OCI-LY7 (cell line): ENCODE results near the gene TPD52L2. TPM values are rescaled to one million over a fixed set of nuclear protein-coding genes. Genes with fewer than 3 reads are reported as not detected.

ENCODE experiments used
- BruUV-seq: library from RNA; stranded (reverse); fragments of 400-500 nt; replicated peaks from 2 replicates; lab custom pipeline; 2021; lab: Mats Ljungman, UMichigan
- CTCF ChIA-PET: fragments of 300-600 bp; sonication (Branson Sonifier 250); formaldehyde crosslinking; loops from one replicate; lab custom pipeline; 2022; ENCODE audit warnings: antibody characterized with exemption; ENCODE audit not compliant: unreplicated experiment; lab: Charles Lee
- POLR2A ChIA-PET: fragments of 300-600 bp; sonication (Branson Sonifier 250); formaldehyde crosslinking; loops from one replicate; lab custom pipeline; 2022; ENCODE audit warnings: antibody characterized with exemption; lab: Charles Lee
- DNase-seq: peaks from one replicate; pipeline ENCODE4 v3.0.0-alpha.2; 2015; ENCODE audit warnings: low spot score
- H2AFZ ChIP-seq: fragments of 200-600 bp; sonication (generic), shearing (Covaris generic); 2 replicates; pipeline ENCODE4 v1.6.1; 2014; ENCODE audit warnings: mild to moderate bottlenecking, antibody characterized with exemption, low read length, moderate library complexity
- H3K27ac ChIP-seq: fragments of 200-600 bp; sonication (generic); 2 replicates; pipeline ENCODE4 v1.5.1; 2014; ENCODE audit warnings: mixed run types, low read depth, mild to moderate bottlenecking, moderate library complexity, low read length, inconsistent platforms; ENCODE audit not compliant: poor library complexity, severe bottlenecking
- H3K36me3 ChIP-seq: fragments of 200-600 bp; sonication (generic); 2 replicates; pipeline ENCODE4 v1.6.1; 2014; ENCODE audit warnings: mild to moderate bottlenecking, antibody characterized with exemption, low read length, moderate library complexity, mixed read lengths; ENCODE audit not compliant: insufficient read depth
- H3K4me1 ChIP-seq: fragments of 200-600 bp; sonication (generic); 2 replicates; pipeline ENCODE4 v1.5.1; 2014; ENCODE audit warnings: mild to moderate bottlenecking, low read length; ENCODE audit not compliant: insufficient read depth, poor library complexity, severe bottlenecking
- H3K4me2 ChIP-seq: fragments of 200-600 bp; sonication (generic); 2 replicates; pipeline ENCODE4 v1.6.1; 2014; ENCODE audit warnings: mild to moderate bottlenecking, low read length
- H3K4me3 ChIP-seq: fragments of 200-600 bp; sonication (generic); 2 replicates; pipeline ENCODE4 v1.5.1; 2014; ENCODE audit warnings: mild to moderate bottlenecking, low read depth, low read length; ENCODE audit not compliant: poor library complexity, severe bottlenecking
- H3K79me2 ChIP-seq: fragments of 200-600 bp; sonication (generic); 2 replicates; pipeline ENCODE4 v1.6.1; 2016; ENCODE audit warnings: low read depth, mild to moderate bottlenecking, low read length, moderate library complexity, mixed read lengths; ENCODE audit not compliant: insufficient read depth
- H3K9me2 ChIP-seq: fragments of 200-600 bp; sonication (generic); 2 replicates; pipeline ENCODE4 v1.6.1; 2016; ENCODE audit warnings: mild to moderate bottlenecking, low read length, mixed read lengths; ENCODE audit not compliant: insufficient read depth
- H3K9me3 ChIP-seq: fragments of 200-600 bp; sonication (generic); 2 replicates; pipeline ENCODE4 v1.6.1; 2014; ENCODE audit warnings: mild to moderate bottlenecking, mixed run types, low read length, mixed read lengths
- H4K20me1 ChIP-seq: fragments of 200-600 bp; sonication (generic); 2 replicates; pipeline ENCODE4 v1.6.1; 2014; ENCODE audit warnings: mild to moderate bottlenecking, antibody characterized with exemption, low read length, moderate library complexity, mixed read lengths; ENCODE audit not compliant: insufficient read depth
- EZH2phosphoT487 ChIP-seq: fragments of 200-600 bp; sonication (generic); IDR thresholded peaks from 2 replicates; pipeline ENCODE4 v1.6.1; 2018; ENCODE audit warnings: low read depth, borderline replicate concordance, mild to moderate bottlenecking, mixed run types, antibody characterized with exemption, low read length, moderate library complexity, mixed read lengths
- intact Hi-C: fragments of 100-400 bp; cut with micrococcal nuclease; formaldehyde crosslinking; loops from one replicate; pipeline ENCODE4 v1.10.0; 2022; ENCODE audit not compliant: unreplicated experiment
- microRNA-seq: library from miRNA; unstranded; fragments of <30 nt; microRNA quantifications from one replicate; pipeline ENCODE4 v1.2.0, GENCODE V29; 2022; ENCODE audit warnings: borderline replicate concordance
- small RNA-seq: library from RNA; depleted of rRNA; stranded (forward); fragments of <200 nt; gene quantifications from one replicate; pipeline ENCODE3, GENCODE V24; 2014
- total RNA-seq, 2 experiments: library from RNA; depleted of rRNA in 1 of 2; stranded (reverse); fragments of >200 nt in 1 of 2; shearing (Covaris generic) in 1 of 2; gene quantifications; 2 replicates each; pipeline ENCODE4 v1.2.3, GENCODE V29; 2014 to 2022
- TF ChIP-seq, protein P1 (sequence below): fragments of 200-600 bp; sonication (generic); conservative IDR thresholded peaks from 2 replicates; pipeline ENCODE4 v1.5.1; 2014; ENCODE audit warnings: mild to moderate bottlenecking, antibody characterized with exemption, low read length, moderate library complexity, mixed read lengths

Gene TPD52L2
- total RNA-seq, 2 experiments from 2014 or later, result 27.2 to 51.0 TPM

DNA sequence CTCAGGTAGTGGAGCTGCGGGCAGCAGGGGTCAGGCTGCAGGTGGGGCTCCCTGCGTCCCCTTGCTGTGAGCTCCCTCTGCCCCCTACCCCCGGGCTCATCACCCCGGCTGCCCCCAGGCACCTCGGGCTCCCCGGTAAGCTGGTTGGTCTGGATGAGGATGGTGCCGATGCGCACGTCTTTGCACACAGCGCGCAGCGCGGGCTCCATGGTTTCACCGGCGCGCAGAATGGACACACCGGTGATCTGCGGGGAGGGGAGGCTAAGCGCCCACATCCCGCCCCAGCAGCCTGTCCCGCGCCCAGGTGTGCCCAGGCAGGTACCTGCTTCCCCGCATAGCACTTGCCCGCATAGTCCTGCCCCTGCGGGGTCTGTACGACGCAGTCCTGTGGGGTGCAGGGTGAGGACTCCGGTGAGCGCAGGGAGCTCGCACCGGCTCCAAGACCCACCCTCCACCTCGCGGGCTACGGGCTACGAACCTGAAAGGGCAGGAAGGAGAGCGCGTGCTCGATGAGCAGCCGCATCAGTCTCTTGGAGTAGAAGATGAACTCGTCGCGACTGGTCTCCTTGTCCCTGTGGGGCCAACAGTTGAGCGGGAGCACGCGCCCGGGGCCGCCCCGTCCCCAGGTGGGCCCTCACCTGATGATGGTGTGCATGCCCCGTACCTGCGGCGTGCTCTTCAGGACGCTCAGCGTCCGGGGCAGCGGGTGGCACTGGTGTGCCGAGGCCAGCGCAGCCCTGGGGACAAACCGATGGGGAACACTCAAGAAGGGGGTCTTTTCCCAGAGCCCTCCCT is 75.6 kb downstream of the TPD52L2 start:
- H2AFZ ChIP-seq, result no peak overlapping the region
- no peaks in the 10 kb centered on the region for H3K9me2 ChIP-seq
- H4K20me1 ChIP-seq, result no peaks in the 10 kb centered on the region
- H3K36me3 ChIP-seq, result peaks cover 65% of the 10 kb centered on the region
- POLR2A ChIA-PET, result no interaction called here
- DNase-seq, result no peak
- H3K27ac ChIP-seq, result no peak overlapping the region
- H3K9me3 ChIP-seq, result no peaks in the 10 kb centered on the region
- BruUV-seq, result no TSS peak
- H3K4me3 ChIP-seq, result no peak overlapping the region
- no peak for TF ChIP-seq EZH2phosphoT487
- TF ChIP-seq, protein P1, sequence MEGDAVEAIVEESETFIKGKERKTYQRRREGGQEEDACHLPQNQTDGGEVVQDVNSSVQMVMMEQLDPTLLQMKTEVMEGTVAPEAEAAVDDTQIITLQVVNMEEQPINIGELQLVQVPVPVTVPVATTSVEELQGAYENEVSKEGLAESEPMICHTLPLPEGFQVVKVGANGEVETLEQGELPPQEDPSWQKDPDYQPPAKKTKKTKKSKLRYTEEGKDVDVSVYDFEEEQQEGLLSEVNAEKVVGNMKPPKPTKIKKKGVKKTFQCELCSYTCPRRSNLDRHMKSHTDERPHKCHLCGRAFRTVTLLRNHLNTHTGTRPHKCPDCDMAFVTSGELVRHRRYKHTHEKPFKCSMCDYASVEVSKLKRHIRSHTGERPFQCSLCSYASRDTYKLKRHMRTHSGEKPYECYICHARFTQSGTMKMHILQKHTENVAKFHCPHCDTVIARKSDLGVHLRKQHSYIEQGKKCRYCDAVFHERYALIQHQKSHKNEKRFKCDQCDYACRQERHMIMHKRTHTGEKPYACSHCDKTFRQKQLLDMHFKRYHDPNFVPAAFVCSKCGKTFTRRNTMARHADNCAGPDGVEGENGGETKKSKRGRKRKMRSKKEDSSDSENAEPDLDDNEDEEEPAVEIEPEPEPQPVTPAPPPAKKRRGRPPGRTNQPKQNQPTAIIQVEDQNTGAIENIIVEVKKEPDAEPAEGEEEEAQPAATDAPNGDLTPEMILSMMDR, result no peak
- peaks cover 14% of the 10 kb centered on the region for H3K4me1 ChIP-seq
- CTCF ChIA-PET, result interaction anchor here (1.1 kb wide), 1 partner anchor 1093 kb away, joined by 3 read pairs; no protein-coding TSS in a partner anchor
- 0 out of 2 replicates have a peak overlapping the region, but pooled peaks have one; percentile 48 for H3K4me2 ChIP-seq
- H3K79me2 ChIP-seq, result no peaks in the 10 kb centered on the region
- intact Hi-C loops, result no loop called here

Small RNA genes within 50 kb of the gene (microRNA-seq; reads per million reads assigned to microRNA genes)
- gene MIR1914, result 4.5 reads per million
- not detected for gene MIR941-1
- gene MIR941-2, result not detected
- gene MIR941-3, result not detected
- not detected for gene MIR941-4
- not detected for gene MIR941-5

Small RNA genes within 50 kb of the gene (small RNA-seq; reads per million reads assigned to genes)
- gene MIR941-2, result not detected
- not detected for gene MIR941-4
- not detected for gene MIR941-5
- 0.57 reads per million, percentile 14 among the genes with 10 or more reads in this experiment for gene RNU1-134P

Other genes with a start within 250 kb of the TPD52L2 start
- gene GMEB2, start 238.2 kb upstream of the TPD52L2 start, total RNA-seq (2014; rRNA removed; shearing (Covaris generic)), result 14.3 and 15.6 TPM in 2 replicates
- 15.0 and 15.6 TPM in 2 replicates for gene GMEB2, start 238.2 kb upstream of the TPD52L2 start, total RNA-seq (2022)
- gene STMN3, start 211.8 kb upstream of the TPD52L2 start, total RNA-seq (2014; rRNA removed; shearing (Covaris generic)), result 4.0 and 6.7 TPM in 2 replicates
- 6.7 and 7.5 TPM in 2 replicates for gene STMN3, start 211.8 kb upstream of the TPD52L2 start, total RNA-seq (2022)
- 20.0 and 22.5 TPM in 2 replicates for gene RTEL1, start 207.0 kb upstream of the TPD52L2 start, total RNA-seq (2014; rRNA removed; shearing (Covaris generic))
- 47.2 and 55.0 TPM in 2 replicates for gene RTEL1, start 207.0 kb upstream of the TPD52L2 start, total RNA-seq (2022)
- gene TNFRSF6B, start 168.6 kb upstream of the TPD52L2 start, total RNA-seq (2014; rRNA removed; shearing (Covaris generic)), result 1.4 and 6.6 TPM in 2 replicates
- 1.0 TPM in 1 of 2 replicates, not detected in the other for gene TNFRSF6B, start 168.6 kb upstream of the TPD52L2 start, total RNA-seq (2022)
- 47.9 and 53.3 TPM in 2 replicates for gene ARFRP1, start 157.3 kb upstream of the TPD52L2 start, total RNA-seq (2014; rRNA removed; shearing (Covaris generic))
- 82.1 and 85.6 TPM in 2 replicates for gene ARFRP1, start 157.3 kb upstream of the TPD52L2 start, total RNA-seq (2022)
- gene ZGPAT, start 157.2 kb upstream of the TPD52L2 start, total RNA-seq (2014; rRNA removed; shearing (Covaris generic)), result 43.1 and 43.9 TPM in 2 replicates
- gene ZGPAT, start 157.2 kb upstream of the TPD52L2 start, total RNA-seq (2022), result 50.8 and 55.4 TPM in 2 replicates
- 66.3 and 76.4 TPM in 2 replicates for gene LIME1, start 128.6 kb upstream of the TPD52L2 start, total RNA-seq (2014; rRNA removed; shearing (Covaris generic))
- gene LIME1, start 128.6 kb upstream of the TPD52L2 start, total RNA-seq (2022), result 67.9 and 75.6 TPM in 2 replicates
- 69.8 and 77.9 TPM in 2 replicates for gene SLC2A4RG, start 125.5 kb upstream of the TPD52L2 start, total RNA-seq (2014; rRNA removed; shearing (Covaris generic))
- gene SLC2A4RG, start 125.5 kb upstream of the TPD52L2 start, total RNA-seq (2022), result 110 and 113 TPM in 2 replicates
- 0.57 and 1.3 TPM in 2 replicates for gene ZBTB46, start 34.0 kb upstream of the TPD52L2 start, total RNA-seq (2014; rRNA removed; shearing (Covaris generic))
- 0.67 and 1.1 TPM in 2 replicates for gene ZBTB46, start 34.0 kb upstream of the TPD52L2 start, total RNA-seq (2022)
- not detected in 2 replicates for gene ABHD16B, start 3.8 kb upstream of the TPD52L2 start, total RNA-seq (2014; rRNA removed; shearing (Covaris generic))
- 0.29 TPM in 1 of 2 replicates, not detected in the other for gene ABHD16B, start 3.8 kb upstream of the TPD52L2 start, total RNA-seq (2022)
- gene DNAJC5, start 29.9 kb downstream of the TPD52L2 start, total RNA-seq (2014; rRNA removed; shearing (Covaris generic)), result 23.5 and 27.7 TPM in 2 replicates
- gene DNAJC5, start 29.9 kb downstream of the TPD52L2 start, total RNA-seq (2022), result 24.1 and 27.5 TPM in 2 replicates
- gene UCKL1, start 91.1 kb downstream of the TPD52L2 start, total RNA-seq (2014; rRNA removed; shearing (Covaris generic)), result 19.8 and 25.6 TPM in 2 replicates
- 42.6 and 43.0 TPM in 2 replicates for gene UCKL1, start 91.1 kb downstream of the TPD52L2 start, total RNA-seq (2022)
- gene ZNF512B, start 104.7 kb downstream of the TPD52L2 start, total RNA-seq (2014; rRNA removed; shearing (Covaris generic)), result 5.6 and 7.2 TPM in 2 replicates
- 13.6 and 14.3 TPM in 2 replicates for gene ZNF512B, start 104.7 kb downstream of the TPD52L2 start, total RNA-seq (2022)
- gene SAMD10, start 114.4 kb downstream of the TPD52L2 start, total RNA-seq (2014; rRNA removed; shearing (Covaris generic)), result 3.1 and 12.0 TPM in 2 replicates
- gene SAMD10, start 114.4 kb downstream of the TPD52L2 start, total RNA-seq (2022), result 11.9 and 13.3 TPM in 2 replicates
- 45.1 and 61.5 TPM in 2 replicates for gene PRPF6, start 115.9 kb downstream of the TPD52L2 start, total RNA-seq (2014; rRNA removed; shearing (Covaris generic))
- gene PRPF6, start 115.9 kb downstream of the TPD52L2 start, total RNA-seq (2022), result 70.4 and 73.7 TPM in 2 replicates
- gene C20orf204, start 170.9 kb downstream of the TPD52L2 start, total RNA-seq (2014; rRNA removed; shearing (Covaris generic)), result 2.0 and 3.5 TPM in 2 replicates
- gene C20orf204, start 170.9 kb downstream of the TPD52L2 start, total RNA-seq (2022), result 5.9 and 6.7 TPM in 2 replicates
- gene SOX18, start 184.4 kb downstream of the TPD52L2 start, total RNA-seq (2014; rRNA removed; shearing (Covaris generic)), result not detected in 2 replicates
- not detected in 2 replicates for gene SOX18, start 184.4 kb downstream of the TPD52L2 start, total RNA-seq (2022)
- 36.4 and 37.5 TPM in 2 replicates for gene TCEA2, start 197.9 kb downstream of the TPD52L2 start, total RNA-seq (2014; rRNA removed; shearing (Covaris generic))
- 71.2 and 72.3 TPM in 2 replicates for gene TCEA2, start 197.9 kb downstream of the TPD52L2 start, total RNA-seq (2022)
- gene RGS19, start 214.2 kb downstream of the TPD52L2 start, total RNA-seq (2014; rRNA removed; shearing (Covaris generic)), result 85.5 and 106 TPM in 2 replicates
- gene RGS19, start 214.2 kb downstream of the TPD52L2 start, total RNA-seq (2022), result 63.5 and 69.4 TPM in 2 replicates
- gene OPRL1, start 214.8 kb downstream of the TPD52L2 start, total RNA-seq (2014; rRNA removed; shearing (Covaris generic)), result 4.8 and 6.4 TPM in 2 replicates
- 6.1 and 7.6 TPM in 2 replicates for gene OPRL1, start 214.8 kb downstream of the TPD52L2 start, total RNA-seq (2022)
- not detected in 2 replicates for gene LKAAEAR1, start 219.1 kb downstream of the TPD52L2 start, total RNA-seq (2014; rRNA removed; shearing (Covaris generic))
- not detected in 2 replicates for gene LKAAEAR1, start 219.1 kb downstream of the TPD52L2 start, total RNA-seq (2022)
- not detected in 2 replicates for gene NPBWR2, start 242.3 kb downstream of the TPD52L2 start, total RNA-seq (2014; rRNA removed; shearing (Covaris generic))
- gene NPBWR2, start 242.3 kb downstream of the TPD52L2 start, total RNA-seq (2022), result not detected in 2 replicates